Kidney (tissue), 14 donors: ENCODE measurements around the gene TNNC1. TPM values are rescaled to one million over a fixed set of nuclear protein-coding genes. Genes with fewer than 3 reads are reported as not detected.

Experiments
- DNase-seq, 5 donors: peaks; one replicate each; pipeline ENCODE4 v3.0.0-alpha.2; 2013 to 2020
- FAIRE-seq: peaks from 2 replicates; lab custom pipeline; 2012; peaks lifted over from hg19 to GRCh38; lab: Jason Lieb, UNC
- H3K27ac ChIP-seq, 2 donors: one replicate each; pipeline ENCODE4 v1.7.0; 2013; ENCODE audit warnings: low read depth in 2 of 2, low read length in 2 of 2, inconsistent platforms in 1 of 2
- H3K27me3 ChIP-seq: one replicate; pipeline ENCODE4 v1.7.1; 2013; ENCODE audit warnings: low read length, inconsistent platforms; ENCODE audit not compliant: control insufficient read depth, insufficient read depth
- H3K36me3 ChIP-seq, 3 donors: one replicate each; pipeline versions ENCODE4 v1.7.0 to v1.7.1; 2013; ENCODE audit warnings: low read length in 3 of 3, control low read depth in 1 of 3, inconsistent platforms in 1 of 3; ENCODE audit not compliant: insufficient read depth in 3 of 3, control insufficient read depth in 2 of 3
- H3K4me1 ChIP-seq, 3 donors: one replicate each; pipeline versions ENCODE4 v1.7.0 to v1.7.1; 2013; ENCODE audit warnings: low read length in 3 of 3, inconsistent platforms in 1 of 3, low read depth in 1 of 3; ENCODE audit not compliant: control insufficient read depth in 2 of 3, insufficient read depth in 2 of 3
- H3K4me3 ChIP-seq, 3 donors: one replicate each; pipeline versions ENCODE4 v1.7.0 to v1.8.1; 2013; ENCODE audit warnings: low read length in 3 of 3, control low read depth in 1 of 3, inconsistent platforms in 1 of 3
- H3K9ac ChIP-seq, 3 donors: one replicate each; pipeline versions ENCODE4 v1.7.0 to v1.7.1; 2013; ENCODE audit warnings: low read length in 3 of 3, control low read depth in 1 of 3, inconsistent platforms in 1 of 3
- H3K9me3 ChIP-seq, 3 donors: one replicate each; pipeline versions ENCODE4 v1.7.0 to v1.7.1; 2013; ENCODE audit warnings: low read length in 3 of 3, control low read depth in 1 of 3, inconsistent platforms in 1 of 3; ENCODE audit not compliant: control insufficient read depth in 2 of 3, insufficient read depth in 1 of 3
- CTCF ChIP-seq: IDR thresholded peaks from 3 replicates; pipeline ENCODE4 v1.5.1; 2012; ENCODE audit warnings: mild to moderate bottlenecking, moderate library complexity, borderline replicate concordance; ENCODE audit not compliant: insufficient read depth; ENCODE audit errors: extremely low read depth
- intact Hi-C: fragments of 100-400 bp; cut with DNase I; formaldehyde crosslinking; loops from one replicate; pipeline ENCODE4 v1.11.1; 2022
- polyA plus RNA-seq: library from polyadenylated mRNA; stranded (reverse); fragments of 350-450 nt; fragmentation: Illumina TruSeq; extraction: RNeasy Lipid Tissue Mini Kit (QIAGEN cat#74804); gene quantifications from one replicate; pipeline ENCODE4 v1.2.3, GENCODE V29; 2014; ENCODE audit warnings: low read depth, low replicate concordance; ENCODE audit not compliant: insufficient read depth
- total RNA-seq: library from RNA; stranded (reverse); fragmentation: NEBNext Ultra II Directional; extraction: Animal tissue kit (Norgen Biotek cat#: 25700); gene quantifications from one replicate; pipeline ENCODE4 v1.2.1, GENCODE V29; 2021
- donor health status: control.
- donor health status: control.
- donor health status: control.
- donor health status: control.
- donor health status: control.
- donor health status: DM: yes; HTN: yes; CAD: no.
- donor health status: Normal renal cell carcinoma (clear cell type).

Gene TNNC1
- total and polyA plus RNA-seq, 2 donors from 2014 or later: 2.2 to 86.6 TPM

- Histone ChIP-seq H3K27ac (no peak overlapping the region), H3K4me1 (peaks cover 0 to 22% (median 17%) of the 10 kb centered on the region in 3 donors), H3K27me3 (no peaks in the 10 kb centered on the region), H3K36me3 (peaks cover 14 to 29% (median 14%) of the 10 kb centered on the region in 3 donors), H3K4me3 (no peak overlapping the region), H3K9ac (no peak overlapping the region), H3K9me3 (no peaks in the 10 kb centered on the region)
- no peak for TF ChIP-seq CTCF
- intact Hi-C loops: no loop called here
- no peak for FAIRE-seq
- DNase-seq: no peak
These were observed 5.1 kb upstream of the TNNC1 start for GRCh38 chr3:52458770-52459545.

GRCh38 chr3:52458031-52458760 lies 4.4 kb upstream of the TNNC1 start:
- FAIRE-seq (no peak), DNase-seq (no peak)
- Histone ChIP-seq H3K9ac (no peak overlapping the region), H3K27me3 (no peaks in the 10 kb centered on the region), H3K9me3 (no peaks in the 10 kb centered on the region), H3K27ac (no peak overlapping the region), H3K36me3 (peaks cover 14 to 29% (median 14%) of the 10 kb centered on the region in 3 donors), H3K4me1 (peaks cover 0 to 22% (median 17%) of the 10 kb centered on the region in 3 donors), H3K4me3 (no peak overlapping the region)
- intact Hi-C loops: no loop called here
- TF ChIP-seq CTCF: no peak

GRCh38 chr3:52456800-52457183 lies 3.0 kb upstream of the TNNC1 start:
- no peaks in the 10 kb centered on the region for H3K27me3 ChIP-seq

More at GRCh38 chr3:52456800-52457183, 3.0 kb upstream of the TNNC1 start:
- peaks cover 14 to 29% (median 14%) of the 10 kb centered on the region in 3 donors for H3K36me3 ChIP-seq
- no peaks in the 10 kb centered on the region for H3K9me3 ChIP-seq
- intact Hi-C loops: no loop called here
- peak in 2 of 5 donors; percentile 40 to 42 for DNase-seq
- peaks cover 0 to 29% (median 17%) of the 10 kb centered on the region in 3 donors for H3K4me1 ChIP-seq
- peak overlapping the region; percentile 82 to 90 for H3K27ac ChIP-seq
- peak overlapping the region; percentile 59 to 87 (median 81) for H3K4me3 ChIP-seq
- H3K9ac ChIP-seq: peak overlapping the region; percentile 21 to 96 (median 93)
- FAIRE-seq: no peak
- TF ChIP-seq CTCF: no peak
